Right hindlimb (tissue), 1 donor: ENCODE measurements around the gene NDUFB6.
A peak's percentile ranks its signal among the peaks of the same experiment; 100 is the strongest.
"Not testable (repeated sequence)": the region's sequence is repeated elsewhere in the genome, so short reads cannot be mapped to it uniquely, and the experiment has no call there.

Experiments used
- DNase-seq: peaks from one replicate; pipeline ENCODE4 v3.0.0-alpha.2; 2018

Gene NDUFB6

GRCh38 chr9:32572900-32573523, at the start of gene NDUFB6:
Gene NDUFB6, minus strand, starts transcription at chr9:32573159. Its CDS starts 99 bp downstream, at chr9:32573060.
- peak; percentile 96 for DNase-seq

- DNase-seq: no peak
Observed at GRCh38 chr9:32618261-32618660, 45.3 kb upstream of the NDUFB6 start.

GRCh38 chr9:32606811-32607210, 33.9 kb upstream of the NDUFB6 start:
- DNase-seq: no peak

GRCh38 chr9:32603914-32604852, 31.2 kb upstream of the NDUFB6 start:
- no peak for DNase-seq

- DNase-seq: not testable (repeated sequence)
Observed at GRCh38 chr9:32599021-32599420, 26.1 kb upstream of the NDUFB6 start.

- no peak for DNase-seq
Observed at GRCh38 chr9:32596936-32597335, 24.0 kb upstream of the NDUFB6 start.

GRCh38 chr9:32596096-32596865, 23.3 kb upstream of the NDUFB6 start:
- no peak for DNase-seq

GRCh38 chr9:32590898-32591297, 17.9 kb upstream of the NDUFB6 start:
- DNase-seq: no peak

GRCh38 chr9:32590476-32590875, 17.5 kb upstream of the NDUFB6 start:
- no peak for DNase-seq

GRCh38 chr9:32589083-32589723, 16.2 kb upstream of the NDUFB6 start:
- no peak for DNase-seq

GRCh38 chr9:32587901-32588300, 14.9 kb upstream of the NDUFB6 start:
- no peak for DNase-seq

GRCh38 chr9:32584784-32585183, 11.8 kb upstream of the NDUFB6 start:
- DNase-seq: no peak

- DNase-seq: no peak
Observed at GRCh38 chr9:32581512-32582143, 8.7 kb upstream of the NDUFB6 start.

GRCh38 chr9:32580631-32581300, 7.8 kb upstream of the NDUFB6 start:
- no peak for DNase-seq

GRCh38 chr9:32579706-32580331, 6.9 kb upstream of the NDUFB6 start:
- DNase-seq: peak; percentile 69

GRCh38 chr9:32578976-32579375, 6.0 kb upstream of the NDUFB6 start:
- DNase-seq: no peak

GRCh38 chr9:32577316-32577715, 4.4 kb upstream of the NDUFB6 start:
- DNase-seq: no peak

GRCh38 chr9:32574858-32575257, 1.9 kb upstream of the NDUFB6 start:
- DNase-seq: no peak

GRCh38 chr9:32573821-32574220, 862 bp upstream of the NDUFB6 start:
- no peak for DNase-seq

GRCh38 chr9:32571969-32572899, 725 bp downstream of the NDUFB6 start:
- DNase-seq: peak; percentile 50
